ENCODE results near the gene DCC. TPM values are rescaled to one million over a fixed set of nuclear protein-coding genes. Genes with fewer than 3 reads are reported as not detected.

Gene DCC
- polyA plus RNA-seq, 2 of the 4 experiments (the other 2 are of a cell fraction) = 0.12 TPM; not detected in 1

GRCh38 chr18:53134711-53135110 lies 794.7 kb downstream of the DCC start:
- FAIRE-seq = no peak
- Histone ChIP-seq H3K4me3 (no peak overlapping the region), H3K27ac (no peak overlapping the region)

GRCh38 chr18:53135654-53136053 lies 795.7 kb downstream of the DCC start:
- DNase-seq (ENCODE audit: low read depth in 1 of 2, low spot score in 1 of 2) (no peak), FAIRE-seq (no peak), ATAC-seq (no peak)
- Histone ChIP-seq H3K4me1 (no peaks in the 10 kb centered on the region), H3K4me3 (no peak overlapping the region), H3K27ac (no peak overlapping the region), H3K4me2 (no peak overlapping the region), H3K9me3 (no peaks in the 10 kb centered on the region)
- TF ChIP-seq PBX3 (IDR thresholded peaks at IDR 0.05) (no peak), NFE2L2 (conservative IDR thresholded peaks at IDR 0.05; ENCODE audit: low read length) (no peak), ESRRA (IDR thresholded peaks at IDR 0.05; ENCODE audit: borderline replicate concordance, low read length) (no peak), JUNB (IDR thresholded peaks at IDR 0.05) (no peak), RFX5 (IDR thresholded peaks at IDR 0.05) (no peak), RNF2 (IDR thresholded peaks at IDR 0.05; ENCODE audit: borderline replicate concordance, low read depth) (no peak), MAX (IDR thresholded peaks at IDR 0.05) (no peak), HOXB13 (CRISPR knock-in tag; IDR thresholded peaks at IDR 0.05; ENCODE audit: low read depth) (no peak), HEYL (CRISPR knock-in tag; IDR thresholded peaks at IDR 0.05) (no peak), HOXA7 (CRISPR knock-in tag; IDR thresholded peaks at IDR 0.05) (no peak), ZC3H11A (IDR thresholded peaks at IDR 0.05) (no peak)
- POLR2A ChIA-PET = no interaction called here
- CTCF ChIA-PET = no interaction called here

More at GRCh38 chr18:53134711-53135110, 794.7 kb downstream of the DCC start:
- Histone ChIP-seq H3K9me3 (no peaks in the 10 kb centered on the region), H3K4me2 (no peak overlapping the region), H3K4me1 (no peaks in the 10 kb centered on the region)
- ATAC-seq (no peak), DNase-seq (ENCODE audit: low read depth in 1 of 2, low spot score in 1 of 2) (no peak)
- POLR2A ChIA-PET = no interaction called here
- TF ChIP-seq ZSCAN20 (CRISPR knock-in tag; IDR thresholded peaks at IDR 0.05) (no peak), ATOH8 (CRISPR knock-in tag; IDR thresholded peaks at IDR 0.05; ENCODE audit: low read depth) (no peak), HEYL (CRISPR knock-in tag; IDR thresholded peaks at IDR 0.05) (no peak), PBX3 (IDR thresholded peaks at IDR 0.05) (no peak)
- WGBS (ENCODE audit: missing lambda C conversion rate) = 6% methylated on average over 3 of the region's 3 CpGs
- CTCF ChIA-PET = no interaction called here

- DNase-seq (ENCODE audit: low read depth in 1 of 2, low spot score in 1 of 2) (no peak), FAIRE-seq (no peak), ATAC-seq (no peak)
- 25% methylated on average over 5 of the region's 5 CpGs for WGBS (ENCODE audit: missing lambda C conversion rate)
- CTCF ChIA-PET = no interaction called here
- Histone ChIP-seq H3K9me3 (no peaks in the 10 kb centered on the region), H3K4me1 (no peaks in the 10 kb centered on the region), H3K4me2 (no peak overlapping the region), H3K27ac (no peak overlapping the region), H3K4me3 (no peak overlapping the region)
- POLR2A ChIA-PET = no interaction called here
- TF ChIP-seq PHF8 (IDR thresholded peaks at IDR 0.05; ENCODE audit: borderline replicate concordance, low read depth) = no peak
- TF ChIP-seq NR3C1 (IDR thresholded peaks at IDR 0.05) = no peak
- no peak for TF ChIP-seq JUNB (IDR thresholded peaks at IDR 0.05)
- no peak for TF ChIP-seq BHLHE40 (IDR thresholded peaks at IDR 0.05; ENCODE audit: low read depth, low read length)
- no peak for TF ChIP-seq E2F6 (IDR thresholded peaks at IDR 0.05; ENCODE audit: borderline replicate concordance, low read depth)
- TF ChIP-seq FOSL2 (IDR thresholded peaks at IDR 0.05) = no peak
- TF ChIP-seq FOSL2 (CRISPR knock-in tag; IDR thresholded peaks at IDR 0.05) = no peak
- no peak for TF ChIP-seq USF2 (IDR thresholded peaks at IDR 0.05)
- TF ChIP-seq ZFP36 (IDR thresholded peaks at IDR 0.05; ENCODE audit: borderline replicate concordance, partially characterized antibody) = no peak
- no peak for TF ChIP-seq CEBPB (IDR thresholded peaks at IDR 0.05)
- TF ChIP-seq POLR2A (IDR thresholded peaks at IDR 0.05; ENCODE audit: low read length) = no peak
- TF ChIP-seq RARB (CRISPR knock-in tag; IDR thresholded peaks at IDR 0.05) = no peak
- no peak for TF ChIP-seq RAD21 (conservative IDR thresholded peaks at IDR 0.05 in 1 of 2, IDR thresholded peaks at IDR 0.05 in 1 of 2)
- TF ChIP-seq HMGXB4 (CRISPR knock-in tag; IDR thresholded peaks at IDR 0.05; ENCODE audit: borderline replicate concordance) = no peak
- no peak for TF ChIP-seq TP53 (CRISPR knock-in tag; IDR thresholded peaks at IDR 0.05)
- no peak for TF ChIP-seq ESRRA (IDR thresholded peaks at IDR 0.05; ENCODE audit: borderline replicate concordance, low read length)
- TF ChIP-seq HDAC2 (IDR thresholded peaks at IDR 0.05) = no peak
- TF ChIP-seq KDM5A (IDR thresholded peaks at IDR 0.05) = no peak
Measured at GRCh38 chr18:53139746-53140500, 799.9 kb downstream of the DCC start.

Data from A549 (cell line).